HepG2 (cell line): ENCODE data around the gene ZCCHC9. TPM values are rescaled to one million over a fixed set of nuclear protein-coding genes. Genes with fewer than 3 reads are reported as not detected.

Experiments used
- ATAC-seq: fragments of 200-7000 bp; cut with Tn5 transposase; 3 replicates; pipeline ENCODE4 v1.9.1; 2020; ENCODE audit warnings: mild to moderate bottlenecking, moderate library complexity
- BruUV-seq: library from RNA; stranded (reverse); fragments of 400-500 nt; replicated peaks from 2 replicates; lab custom pipeline; 2021; lab: Mats Ljungman, UMichigan
- CTCF ChIA-PET: fragments of 300-600 bp; formaldehyde crosslinking; extraction: SDS; loops from one replicate; lab custom pipeline; 2021; ENCODE audit warnings: low total read pairs, inconsistent platforms, low intra/inter-chr PET ratio; lab: Yijun Ruan, JAX
- POLR2A ChIA-PET: fragments of 350-600 bp; sonication (Branson Sonifier 250); formaldehyde crosslinking; loops from one replicate; lab custom pipeline; 2020; ENCODE audit warnings: antibody characterized with exemption, inconsistent platforms; lab: Yijun Ruan, JAX
- DNase-seq: peaks from one replicate; pipeline ENCODE4 v3.0.0-alpha.2; 2015; ENCODE audit warnings: low spot score
- FAIRE-seq: peaks from 3 replicates; lab custom pipeline; 2011; peaks lifted over from hg19 to GRCh38; lab: Jason Lieb, UNC
- H2AFZ ChIP-seq: one replicate; pipeline ENCODE4 v1.6.1; 2011; ENCODE audit warnings: low read length, inconsistent platforms
- H3K27ac ChIP-seq: fragments of 300-600 bp; 3 replicates; pipeline ENCODE4 v1.8.0; 2011; ENCODE audit warnings: mixed run types, mild to moderate bottlenecking, mixed read lengths, low read length, inconsistent platforms; ENCODE audit not compliant: insufficient read depth; ENCODE audit errors: extremely low read length
- H3K27me3 ChIP-seq, 2 experiments: fragments of 200-600 bp in 1 of 2; 2 replicates in 1 of 2; 3 replicates in 1 of 2; pipeline versions ENCODE4 v1.6.0 to v1.8.0; 2011; ENCODE audit warnings: low read length in 2 of 2, mild to moderate bottlenecking in 2 of 2, moderate library complexity in 2 of 2, inconsistent platforms in 1 of 2; ENCODE audit not compliant: insufficient read depth in 2 of 2, control insufficient read depth in 1 of 2
- H3K36me3 ChIP-seq, 2 experiments: fragments of 200-600 bp in 1 of 2; replicated peaks in 1 of 2; 2 replicates in 1 of 2; 3 replicates in 1 of 2; pipeline versions ENCODE4 v1.5.1 to v1.8.0; 2011; ENCODE audit warnings: low read length in 2 of 2, inconsistent platforms in 1 of 2; ENCODE audit not compliant: insufficient read depth in 2 of 2, control insufficient read depth in 1 of 2
- H3K4me1 ChIP-seq: 2 replicates; pipeline ENCODE4 v1.5.1; 2012; ENCODE audit warnings: low read length, inconsistent platforms; ENCODE audit not compliant: insufficient read depth
- H3K4me2 ChIP-seq: 2 replicates; pipeline ENCODE4 v1.6.0; 2011; ENCODE audit warnings: low read depth, low read length, inconsistent platforms
- H3K4me3 ChIP-seq, 3 experiments: fragments of 200-600 bp in 1 of 3; sonication (generic), shearing (Covaris generic) in 1 of 3; replicated peaks in 1 of 3; 2 replicates each; pipeline ENCODE4 v1.5.1; 2011 to 2016; ENCODE audit warnings: low read length in 3 of 3, inconsistent platforms in 2 of 3, low read depth in 2 of 3, mild to moderate bottlenecking in 2 of 3, control low read depth in 1 of 3, mixed read lengths in 1 of 3; ENCODE audit not compliant: insufficient read depth in 1 of 3
- H3K79me2 ChIP-seq: one replicate; pipeline ENCODE4 v1.6.1; 2011; ENCODE audit warnings: low read length, inconsistent platforms; ENCODE audit not compliant: insufficient read depth
- H3K9ac ChIP-seq: 2 replicates; pipeline ENCODE4 v1.6.0; 2011; ENCODE audit warnings: mild to moderate bottlenecking, low read depth, low read length, inconsistent platforms; ENCODE audit not compliant: insufficient read depth
- H3K9me3 ChIP-seq: 2 replicates; pipeline ENCODE4 v1.5.1; 2012; ENCODE audit warnings: mild to moderate bottlenecking, low read length
- H4K20me1 ChIP-seq: 2 replicates; pipeline ENCODE4 v1.6.0; 2011; ENCODE audit warnings: inconsistent platforms, mild to moderate bottlenecking, low read length, moderate library complexity; ENCODE audit not compliant: insufficient read depth
- BATF2 ChIP-seq: sonication (generic); formaldehyde crosslinking; IDR thresholded peaks from 2 replicates; pipeline ENCODE4 v1.8.0; 2022; ENCODE audit warnings: mild to moderate bottlenecking, missing genetic modification reagents, moderate library complexity
- HDAC1 ChIP-seq: sonication (generic); formaldehyde crosslinking; IDR thresholded peaks from 2 replicates; pipeline ENCODE4 v1.5.1; 2020; ENCODE audit warnings: mild to moderate bottlenecking, missing genetic modification reagents
- NFKB2 ChIP-seq: sonication (generic); formaldehyde crosslinking; IDR thresholded peaks from 2 replicates; pipeline ENCODE4 v1.4.0; 2020; ENCODE audit warnings: missing genetic modification reagents, borderline replicate concordance
- NFYC ChIP-seq: IDR thresholded peaks from 2 replicates; pipeline ENCODE4 v1.6.1; 2016; ENCODE audit warnings: missing genetic modification reagents, missing compliant biosample characterization
- NKX3-1 ChIP-seq: sonication (generic); formaldehyde crosslinking; IDR thresholded peaks from 2 replicates; pipeline ENCODE4 v1.5.0; 2020; ENCODE audit warnings: missing genetic modification reagents
- TRAFD1 ChIP-seq: sonication (generic); formaldehyde crosslinking; IDR thresholded peaks from 2 replicates; pipeline ENCODE4 v1.5.1; 2020; ENCODE audit warnings: missing genetic modification reagents, mild to moderate bottlenecking, borderline replicate concordance
- WGBS: methylation state at CpG from one replicate; pipeline ENCODE4 v1.1.6; 2017; ENCODE audit warnings: low lambda C conversion rate; 5-methylcytosine and 5-hydroxymethylcytosine counted together
- in situ Hi-C: cut with HindIII; loops from 2 replicates; pipeline ENCODE4 v1.10.0; 2017; ENCODE audit warnings: low pct_unique_long_range_greater_than_20kb; ENCODE audit not compliant: extremely low pct_ligation_motif_present
- intact Hi-C: fragments of 100-400 bp; cut with micrococcal nuclease; formaldehyde crosslinking; loops from one replicate; pipeline ENCODE4 v1.10.0; 2022; ENCODE audit not compliant: unreplicated experiment
- polyA plus RNA-seq, 8 experiments: library from polyadenylated mRNA; depleted of rRNA in 3 of 8; stranded (reverse) in 7 of 8; unstranded in 1 of 8; fragments of >200 nt; fragmentation: Illumina TruSeq in 4 of 8; extraction: Trizol in 4 of 8; gene quantifications; 2 replicates each; pipeline versions ENCODE4 v1.2.1 to v1.2.3, GENCODE V29; 2011 to 2016; ENCODE audit warnings: low read depth in 4 of 8, missing spikeins in 1 of 8, mixed read lengths in 1 of 8; ENCODE audit not compliant: insufficient read depth in 1 of 8
- total RNA-seq, 5 experiments: library from RNA; depleted of rRNA; stranded (reverse); fragments of >200 nt; fragmentation: Illumina TruSeq; extraction: Trizol; gene quantifications; 2 replicates each; pipeline ENCODE4 v1.2.3, GENCODE V29; 2016; ENCODE audit warnings: low read depth in 1 of 5

The ZCCHC9 gene
- total and polyA plus RNA-seq, 2 of the 13 experiments (the other 11 are each of a cell fraction or from before 2014, with no cell fraction given): 28.7 to 52.5 TPM

- DNase-seq (no peak), FAIRE-seq (no peak), ATAC-seq (no peak)
- no TSS peak for BruUV-seq
- H3K79me2 ChIP-seq: no peaks in the 10 kb centered on the region
- no peak for TF ChIP-seq HDAC1 (CRISPR knock-in tag)
- H3K9ac ChIP-seq: no peak overlapping the region
- H4K20me1 ChIP-seq: no peaks in the 10 kb centered on the region
- H3K36me3 ChIP-seq: peaks cover 0 to 7% of the 10 kb centered on the region in 2 experiments; a peak in 1 of 5 replicates
- no peaks in the 10 kb centered on the region for H3K9me3 ChIP-seq
- no peak overlapping the region for H3K4me2 ChIP-seq
- ChIA-PET CTCF (no interaction called here), POLR2A (no interaction called here)
- no peaks in the 10 kb centered on the region for H3K4me1 ChIP-seq
- H3K27me3 ChIP-seq: no peaks in the 10 kb centered on the region
- no peak overlapping the region for H2AFZ ChIP-seq
- intact Hi-C loops: no loop called here
- no peak overlapping the region for H3K4me3 ChIP-seq
- WGBS: 93% methylated on average over 4 of the region's 4 CpGs
- no peak overlapping the region for H3K27ac ChIP-seq
- in situ Hi-C loops: no loop called here
Measured at GRCh38 chr5:81253875-81254274, 47.5 kb upstream of the ZCCHC9 start.

- no peak for DNase-seq
- Histone ChIP-seq H3K4me2 (no peak overlapping the region), H3K79me2 (no peaks in the 10 kb centered on the region), H4K20me1 (no peaks in the 10 kb centered on the region), H3K4me3 (no peak overlapping the region)
- no TSS peak for BruUV-seq
- POLR2A ChIA-PET: no interaction called here
- no peak for TF ChIP-seq NFKB2 (CRISPR knock-in tag)
- no peak for TF ChIP-seq TRAFD1 (CRISPR knock-in tag)
- TF ChIP-seq NFYC: no peak
- no peak for TF ChIP-seq NKX3-1
- no peak for TF ChIP-seq BATF2 (CRISPR knock-in tag)
- TF ChIP-seq, all 625 proteins: peak for 0
- in situ Hi-C loops: no loop called here
- peaks cover 0 to 7% of the 10 kb centered on the region in 2 experiments; a peak in 1 of 5 replicates for H3K36me3 ChIP-seq
- CTCF ChIA-PET: no interaction called here
- H3K4me1 ChIP-seq: no peaks in the 10 kb centered on the region
- no peak overlapping the region for H3K27ac ChIP-seq
- H3K27me3 ChIP-seq: no peaks in the 10 kb centered on the region
- FAIRE-seq: no peak
- intact Hi-C loops: no loop called here
- no peaks in the 10 kb centered on the region for H3K9me3 ChIP-seq
- no peak for ATAC-seq
- WGBS: 99% methylated on average over 17 of the region's 21 CpGs
- H2AFZ ChIP-seq: no peak overlapping the region
- no peak overlapping the region for H3K9ac ChIP-seq
Measured at GRCh38 chr5:81254886-81255559, 46.4 kb upstream of the ZCCHC9 start.
